ACC112 (cell line): Measurements from ENCODE around the gene SLC6A2.

Experiments used
- H2AFZ ChIP-seq: fragments of 200-600 bp; sonication (generic); one replicate; pipeline ENCODE4 v1.6.0; 2017; ENCODE audit warnings: antibody characterized with exemption, low read length; ENCODE audit not compliant: unreplicated experiment
- H3K27ac ChIP-seq: fragments of 200-600 bp; sonication (generic); 2 replicates; pipeline ENCODE4 v1.5.1; 2014; ENCODE audit warnings: low read depth, mild to moderate bottlenecking, antibody characterized with exemption, low read length, moderate library complexity
- H3K27me3 ChIP-seq: fragments of 200-600 bp; sonication (generic); 2 replicates; pipeline ENCODE4 v1.6.1; 2014; ENCODE audit warnings: mild to moderate bottlenecking, antibody characterized with exemption, low read length, moderate library complexity, mixed read lengths; ENCODE audit not compliant: insufficient read depth
- H3K36me3 ChIP-seq: fragments of 200-600 bp; sonication (generic); 2 replicates; pipeline ENCODE4 v1.6.1; 2016; ENCODE audit warnings: mild to moderate bottlenecking, antibody characterized with exemption, low read length, moderate library complexity, mixed read lengths; ENCODE audit not compliant: insufficient read depth
- H3K4me1 ChIP-seq: fragments of 200-600 bp; sonication (generic); one replicate; pipeline ENCODE4 v1.6.1; 2016; ENCODE audit warnings: low read length, mixed read lengths; ENCODE audit not compliant: insufficient read depth, unreplicated experiment, control insufficient read depth
- H3K4me3 ChIP-seq: fragments of 200-600 bp; sonication (generic); 2 replicates; pipeline ENCODE4 v1.5.1; 2014; ENCODE audit warnings: mild to moderate bottlenecking, low read depth, low read length
- H3K79me2 ChIP-seq: fragments of 200-600 bp; sonication (generic); one replicate; pipeline ENCODE4 v1.6.0; 2016; ENCODE audit warnings: low read length; ENCODE audit not compliant: control insufficient read depth, unreplicated experiment, insufficient read depth

The SLC6A2 gene

GRCh38 chr16:55661941-55662643, 6.3 kb downstream of the SLC6A2 start:
- H2AFZ ChIP-seq: no peak overlapping the region
- H3K36me3 ChIP-seq: no peaks in the 10 kb centered on the region
- no peaks in the 10 kb centered on the region for H3K4me1 ChIP-seq
- no peak overlapping the region for H3K27ac ChIP-seq
- no peaks in the 10 kb centered on the region for H3K79me2 ChIP-seq
- H3K27me3 ChIP-seq: peaks cover 56% of the 10 kb centered on the region
- H3K4me3 ChIP-seq: no peak overlapping the region

- Histone ChIP-seq H3K27ac (no peak overlapping the region), H2AFZ (no peak overlapping the region), H3K27me3 (peaks cover 50% of the 10 kb centered on the region), H3K4me3 (no peak overlapping the region), H3K36me3 (no peaks in the 10 kb centered on the region), H3K4me1 (no peaks in the 10 kb centered on the region), H3K79me2 (no peaks in the 10 kb centered on the region)
These were observed 6.8 kb downstream of the SLC6A2 start for GRCh38 chr16:55662644-55663031.

- H3K27ac ChIP-seq: no peak overlapping the region
- peaks cover 45% of the 10 kb centered on the region for H3K27me3 ChIP-seq
- H3K36me3 ChIP-seq: no peaks in the 10 kb centered on the region
- no peaks in the 10 kb centered on the region for H3K4me1 ChIP-seq
- H2AFZ ChIP-seq: no peak overlapping the region
- no peak overlapping the region for H3K4me3 ChIP-seq
- no peaks in the 10 kb centered on the region for H3K79me2 ChIP-seq
These were observed 7.4 kb downstream of the SLC6A2 start for GRCh38 chr16:55663225-55663624.

- Histone ChIP-seq H3K4me1 (no peaks in the 10 kb centered on the region), H2AFZ (no peak overlapping the region), H3K4me3 (no peak overlapping the region), H3K27ac (no peak overlapping the region), H3K27me3 (peaks cover 37% of the 10 kb centered on the region), H3K36me3 (no peaks in the 10 kb centered on the region), H3K79me2 (no peaks in the 10 kb centered on the region)
These were observed 8.2 kb downstream of the SLC6A2 start for GRCh38 chr16:55663765-55664677.

- Histone ChIP-seq H3K4me1 (no peaks in the 10 kb centered on the region), H3K79me2 (no peaks in the 10 kb centered on the region), H3K27me3 (peaks cover 28% of the 10 kb centered on the region), H3K36me3 (no peaks in the 10 kb centered on the region), H3K4me3 (no peak overlapping the region), H2AFZ (no peak overlapping the region), H3K27ac (no peak overlapping the region)
These were observed 9.1 kb downstream of the SLC6A2 start for GRCh38 chr16:55664786-55665407.

GRCh38 chr16:55665511-55665910, 9.7 kb downstream of the SLC6A2 start:
- Histone ChIP-seq H3K27me3 (peaks cover 23% of the 10 kb centered on the region), H3K4me1 (no peaks in the 10 kb centered on the region), H2AFZ (no peak overlapping the region), H3K4me3 (no peak overlapping the region), H3K27ac (no peak overlapping the region), H3K79me2 (no peaks in the 10 kb centered on the region), H3K36me3 (no peaks in the 10 kb centered on the region)

- Histone ChIP-seq H3K4me1 (no peaks in the 10 kb centered on the region), H3K4me3 (no peak overlapping the region), H3K36me3 (no peaks in the 10 kb centered on the region), H3K27me3 (peaks cover 19% of the 10 kb centered on the region), H2AFZ (no peak overlapping the region), H3K79me2 (no peaks in the 10 kb centered on the region), H3K27ac (no peak overlapping the region)
These were observed 10.2 kb downstream of the SLC6A2 start for GRCh38 chr16:55666012-55666411.

- H3K4me3 ChIP-seq: no peak overlapping the region
- no peaks in the 10 kb centered on the region for H3K36me3 ChIP-seq
- no peak overlapping the region for H2AFZ ChIP-seq
- 0 out of 2 replicates have a peak, but pooled peaks cover 15% of the 10 kb centered on the region for H3K27me3 ChIP-seq
- H3K27ac ChIP-seq: no peak overlapping the region
- peaks cover 4% of the 10 kb centered on the region for H3K4me1 ChIP-seq
- no peaks in the 10 kb centered on the region for H3K79me2 ChIP-seq
These were observed 12.0 kb downstream of the SLC6A2 start for GRCh38 chr16:55667753-55668152.

GRCh38 chr16:55668340-55669281, 12.8 kb downstream of the SLC6A2 start:
- no peak overlapping the region for H3K27ac ChIP-seq

More at GRCh38 chr16:55668340-55669281, 12.8 kb downstream of the SLC6A2 start:
- peaks cover 9% of the 10 kb centered on the region for H3K4me1 ChIP-seq
- H3K79me2 ChIP-seq: no peaks in the 10 kb centered on the region
- no peak overlapping the region for H2AFZ ChIP-seq
- H3K27me3 ChIP-seq: 0 out of 2 replicates have a peak, but pooled peaks cover 15% of the 10 kb centered on the region
- no peak overlapping the region for H3K4me3 ChIP-seq
- no peaks in the 10 kb centered on the region for H3K36me3 ChIP-seq
